Measurements from ENCODE around the gene LIPI.
"Not testable (repeated sequence)": the region's sequence is repeated elsewhere in the genome, so short reads cannot be mapped to it uniquely, and the experiment has no call there.

LIPI gene

GRCh38 chr21:14213164-14213563 lies 2.4 kb upstream of the LIPI start:
- H3K27ac ChIP-seq, result no peak overlapping the region
- no peak for TF ChIP-seq ZFX (IDR thresholded peaks at IDR 0.05; ENCODE audit: borderline replicate concordance)
- no peak for TF ChIP-seq CTCF (IDR thresholded peaks at IDR 0.05)

- H3K27ac ChIP-seq, result no peak overlapping the region
- TF ChIP-seq ZFX (IDR thresholded peaks at IDR 0.05; ENCODE audit: borderline replicate concordance), result no peak
- TF ChIP-seq CTCF (IDR thresholded peaks at IDR 0.05), result no peak
Observed at GRCh38 chr21:14206222-14206621, 4.5 kb downstream of the LIPI start.

- not testable (repeated sequence) for H3K27ac ChIP-seq
Observed at GRCh38 chr21:14166463-14167223, 44.1 kb downstream of the LIPI start.

- no peak for TF ChIP-seq CTCF (IDR thresholded peaks at IDR 0.05)
- TF ChIP-seq ZFX (IDR thresholded peaks at IDR 0.05; ENCODE audit: borderline replicate concordance), result no peak
Observed at GRCh38 chr21:14143999-14144398, 66.8 kb downstream of the LIPI start.

GRCh38 chr21:14124266-14124665 lies 86.5 kb downstream of the LIPI start:
- TF ChIP-seq CTCF (IDR thresholded peaks at IDR 0.05) (no peak), ZFX (IDR thresholded peaks at IDR 0.05; ENCODE audit: borderline replicate concordance) (no peak)
- H3K27ac ChIP-seq, result no peak overlapping the region

More at GRCh38 chr21:14143999-14144398, 66.8 kb downstream of the LIPI start:
- H3K27ac ChIP-seq, result no peak overlapping the region

GRCh38 chr21:14121719-14122118 lies 89.0 kb downstream of the LIPI start:
- TF ChIP-seq ZFX (IDR thresholded peaks at IDR 0.05; ENCODE audit: borderline replicate concordance), result no peak
- no peak for TF ChIP-seq CTCF (IDR thresholded peaks at IDR 0.05)
- H3K27ac ChIP-seq, result no peak overlapping the region

GRCh38 chr21:14120091-14120734 lies 90.5 kb downstream of the LIPI start:
- H3K27ac ChIP-seq, result no peak overlapping the region
- TF ChIP-seq ZFX (IDR thresholded peaks at IDR 0.05; ENCODE audit: borderline replicate concordance) (no peak), CTCF (IDR thresholded peaks at IDR 0.05) (peak; percentile 72)
